HL-60 (cell line): ENCODE measurements around the gene KCNQ5.
A peak's percentile ranks its signal among the peaks of the same experiment; 100 is the strongest.

Experiments
- DNase-seq, 2 experiments: peaks; one replicate each; pipeline ENCODE4 v3.0.0-alpha.2; 2010 to 2020; ENCODE audit warnings: low read depth in 1 of 2, low spot score in 1 of 2
- H3K27ac ChIP-seq: fragments of 250-450 bp; sonication (Bioruptor Pico); replicated peaks from 2 replicates; pipeline ENCODE4 v1.5.1; 2020; ENCODE audit warnings: mild to moderate bottlenecking, moderate library complexity
- H3K27me3 ChIP-seq: fragments of 250-450 bp; sonication (Bioruptor Pico); 2 replicates; pipeline ENCODE4 v1.5.1; 2021; ENCODE audit warnings: mild to moderate bottlenecking, moderate library complexity; ENCODE audit not compliant: insufficient read depth, poor library complexity, severe bottlenecking
- H3K4me3 ChIP-seq: replicated peaks from 2 replicates; pipeline ENCODE4 v1.5.1; 2011; ENCODE audit warnings: mild to moderate bottlenecking, control low read depth, low read length; ENCODE audit not compliant: insufficient read depth
- CTCF ChIP-seq: IDR thresholded peaks from one replicate; pipeline ENCODE4 v1.5.1; 2011; ENCODE audit warnings: low read length, control low read depth, inconsistent platforms; ENCODE audit not compliant: insufficient read depth
- GABPA ChIP-seq: IDR thresholded peaks from 2 replicates; pipeline ENCODE4 v1.6.1; 2012; ENCODE audit warnings: low read depth
- POLR2AphosphoS5 ChIP-seq: IDR thresholded peaks from 2 replicates; pipeline ENCODE4 v1.6.1; 2012; ENCODE audit warnings: low read depth
- REST ChIP-seq: IDR thresholded peaks from 2 replicates; pipeline ENCODE4 v1.6.1; 2012; ENCODE audit warnings: low read depth; ENCODE audit not compliant: insufficient replicate concordance
- SPI1 ChIP-seq: IDR thresholded peaks from 2 replicates; pipeline ENCODE4 v1.6.1; 2012; ENCODE audit warnings: low read depth, mild to moderate bottlenecking, borderline replicate concordance

Gene KCNQ5

GRCh38 chr6:72760114-72760793 is 138.4 kb downstream of the KCNQ5 start:
- no peak overlapping the region for H3K4me3 ChIP-seq
- H3K27ac ChIP-seq: no peak overlapping the region
- TF ChIP-seq POLR2AphosphoS5 (no peak), GABPA (no peak), REST (no peak), CTCF (no peak), SPI1 (no peak)
- DNase-seq: no peak
- no peaks in the 10 kb centered on the region for H3K27me3 ChIP-seq

GRCh38 chr6:72761761-72762160 is 139.9 kb downstream of the KCNQ5 start:
- TF ChIP-seq REST: no peak
- TF ChIP-seq SPI1: no peak
- no peak for TF ChIP-seq POLR2AphosphoS5
- TF ChIP-seq CTCF: no peak
- TF ChIP-seq GABPA: no peak
- Histone ChIP-seq H3K27ac (no peak overlapping the region), H3K4me3 (no peak overlapping the region), H3K27me3 (no peaks in the 10 kb centered on the region)
- no peak for DNase-seq

GRCh38 chr6:72769459-72770125 is 147.7 kb downstream of the KCNQ5 start:
- no peak for DNase-seq
- Histone ChIP-seq H3K27ac (no peak overlapping the region), H3K4me3 (no peak overlapping the region), H3K27me3 (no peaks in the 10 kb centered on the region)
- TF ChIP-seq SPI1 (0 out of 2 replicates have a peak, but pooled peaks have one; percentile 6), POLR2AphosphoS5 (no peak)

GRCh38 chr6:72770959-72771358 is 149.1 kb downstream of the KCNQ5 start:
- Histone ChIP-seq H3K27me3 (no peaks in the 10 kb centered on the region), H3K27ac (no peak overlapping the region), H3K4me3 (no peak overlapping the region)
- DNase-seq: no peak
- no peak for TF ChIP-seq SPI1
- no peak for TF ChIP-seq POLR2AphosphoS5
- no peak for TF ChIP-seq GABPA
- no peak for TF ChIP-seq REST
- TF ChIP-seq CTCF: no peak
